ENCODE measurements around the gene RPH3AL.

RPH3AL gene

DNA sequence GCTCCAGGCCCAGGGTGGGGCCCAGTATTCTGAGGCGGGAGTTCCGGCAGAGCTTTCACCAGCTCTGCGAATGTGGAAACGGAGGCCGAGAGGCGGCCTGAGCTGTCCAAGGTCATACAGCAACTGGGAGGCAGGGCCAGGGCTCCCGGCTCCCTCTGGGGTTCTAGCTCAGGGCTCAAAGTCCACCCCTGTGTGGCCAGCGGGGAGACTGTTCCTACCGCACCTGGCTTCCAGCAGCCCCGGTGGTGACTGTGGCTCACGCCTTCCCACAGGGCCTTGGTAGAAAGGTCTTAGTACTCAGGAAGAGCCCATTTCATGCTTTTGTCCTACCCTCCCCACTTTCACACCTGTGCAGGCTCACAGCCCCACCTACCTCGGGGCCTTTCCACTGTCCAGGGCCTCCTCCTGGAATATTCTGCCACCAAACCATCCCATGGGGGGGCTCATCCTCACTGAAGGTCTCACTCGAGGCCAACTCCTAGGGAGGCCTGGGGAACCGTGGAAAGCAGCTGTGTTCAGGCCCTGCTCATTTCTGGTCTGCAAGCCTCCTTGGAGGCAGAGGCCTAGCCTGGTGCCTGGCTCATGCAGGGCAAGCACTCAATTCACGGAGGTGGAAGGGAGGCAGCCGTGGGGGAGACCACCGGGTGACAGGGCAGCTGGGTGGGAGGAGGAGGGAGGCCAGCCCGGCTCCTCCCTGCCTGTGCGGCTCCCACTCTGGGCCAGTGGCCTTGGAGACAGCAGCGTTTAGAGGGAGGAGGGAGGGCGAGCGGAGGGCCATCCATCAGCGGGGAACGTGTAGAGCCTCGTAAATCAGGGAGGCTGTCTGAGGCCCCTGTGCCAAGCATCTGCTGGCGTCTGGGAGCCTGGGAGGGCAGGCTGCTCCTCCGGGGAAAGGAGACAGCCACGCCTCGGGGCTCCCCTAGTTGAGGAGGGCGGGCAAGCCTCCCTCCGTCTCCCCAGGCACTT is 158.5 kb downstream of the RPH3AL start:
- DNase-seq: no peak

DNA sequence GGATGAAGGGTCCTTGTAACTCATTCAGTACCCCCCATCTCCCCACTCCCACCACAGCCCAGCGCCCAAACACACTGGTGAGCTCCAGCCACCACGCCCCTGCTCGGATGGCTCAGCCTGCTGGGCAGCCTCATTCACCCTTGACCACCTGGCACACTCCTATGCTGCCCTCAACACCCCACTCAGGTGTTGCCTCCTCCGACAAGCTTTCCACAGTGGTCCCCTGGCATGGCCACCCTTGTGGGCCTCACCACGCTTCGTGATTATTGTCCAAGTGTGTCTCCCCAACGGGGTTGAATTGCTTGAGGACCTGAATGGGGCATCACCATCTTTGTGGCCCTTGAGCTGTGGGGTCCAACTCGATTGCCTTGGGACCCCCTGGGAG is 159.2 kb downstream of the RPH3AL start:
- DNase-seq: no peak

DNA sequence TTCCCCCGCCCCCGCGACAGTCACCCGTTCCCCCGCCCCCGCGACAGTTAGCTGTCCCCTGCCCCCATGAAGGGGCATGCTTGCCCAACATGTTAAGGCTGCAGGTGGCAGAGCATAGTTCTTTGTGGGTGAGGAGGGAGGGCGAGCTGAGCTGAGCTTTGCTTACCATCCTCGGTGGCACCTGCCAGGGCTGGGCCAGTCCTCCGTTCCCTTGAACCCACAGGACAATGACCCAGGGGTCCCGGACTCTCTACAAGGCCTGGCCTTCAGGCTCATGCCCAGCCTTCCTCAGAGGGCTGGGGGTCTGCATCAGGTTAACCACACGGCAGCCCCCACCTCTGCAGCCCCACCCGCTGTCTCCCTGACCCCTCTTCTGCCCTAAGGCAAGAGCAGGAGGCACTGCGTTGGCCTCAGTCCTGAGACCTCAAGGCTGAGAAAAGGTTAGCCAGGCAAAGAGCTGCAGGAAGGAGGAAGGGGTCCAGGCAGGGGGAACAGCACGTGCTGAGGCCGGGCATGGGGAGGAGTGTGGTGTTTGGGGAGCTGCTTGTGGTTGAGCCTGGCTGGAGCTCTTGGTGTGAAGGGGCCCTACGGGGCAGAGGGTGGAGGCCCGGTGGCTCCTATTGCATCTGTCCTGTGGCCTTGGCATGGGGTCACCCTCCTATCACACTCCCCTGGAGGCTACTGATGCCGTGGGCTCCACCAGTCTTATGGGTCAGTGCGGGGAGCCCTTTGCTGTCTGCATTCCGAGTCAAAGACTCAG is 159.8 kb downstream of the RPH3AL start:
- no peak for DNase-seq

DNA sequence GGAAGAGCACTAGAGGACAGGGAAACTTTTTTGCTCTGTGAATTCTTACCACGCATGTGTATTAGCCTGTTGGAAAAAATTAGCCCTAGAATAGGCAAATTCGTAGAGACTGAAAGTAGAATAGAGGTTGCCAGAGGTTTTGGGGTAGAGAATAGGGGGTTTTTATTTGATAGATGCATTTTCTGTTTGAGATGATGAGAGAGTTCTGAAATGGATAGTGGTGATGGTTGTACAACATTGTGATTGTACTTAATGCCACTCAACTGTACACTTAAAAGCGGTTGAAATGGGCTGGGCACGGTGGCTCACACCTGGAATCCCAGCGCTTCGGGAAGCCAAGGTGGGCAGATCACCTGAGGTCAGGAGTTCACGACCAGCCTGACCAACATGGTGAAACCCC is 163.2 kb downstream of the RPH3AL start:
- DNase-seq: no peak

DNA sequence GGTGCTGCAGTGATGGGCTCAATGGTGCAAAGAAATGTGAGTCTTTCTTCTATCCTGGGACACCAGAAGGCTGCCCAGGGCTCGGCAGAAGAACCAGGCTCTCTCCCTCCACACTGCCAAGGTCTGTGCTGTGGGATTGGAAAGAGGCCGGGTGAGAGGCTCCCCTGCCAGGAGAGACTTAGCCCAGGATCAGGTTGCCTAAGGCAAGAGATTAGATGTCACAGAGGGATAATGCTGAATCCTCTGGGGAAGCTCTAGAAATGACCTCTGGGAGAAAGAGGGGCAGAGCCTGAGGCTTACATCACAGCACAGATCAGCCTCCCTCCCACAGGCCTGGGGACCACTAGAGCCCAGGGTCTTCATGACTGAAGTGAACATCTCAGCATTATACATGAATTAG is 165.5 kb downstream of the RPH3AL start:
- DNase-seq: no peak

DNA sequence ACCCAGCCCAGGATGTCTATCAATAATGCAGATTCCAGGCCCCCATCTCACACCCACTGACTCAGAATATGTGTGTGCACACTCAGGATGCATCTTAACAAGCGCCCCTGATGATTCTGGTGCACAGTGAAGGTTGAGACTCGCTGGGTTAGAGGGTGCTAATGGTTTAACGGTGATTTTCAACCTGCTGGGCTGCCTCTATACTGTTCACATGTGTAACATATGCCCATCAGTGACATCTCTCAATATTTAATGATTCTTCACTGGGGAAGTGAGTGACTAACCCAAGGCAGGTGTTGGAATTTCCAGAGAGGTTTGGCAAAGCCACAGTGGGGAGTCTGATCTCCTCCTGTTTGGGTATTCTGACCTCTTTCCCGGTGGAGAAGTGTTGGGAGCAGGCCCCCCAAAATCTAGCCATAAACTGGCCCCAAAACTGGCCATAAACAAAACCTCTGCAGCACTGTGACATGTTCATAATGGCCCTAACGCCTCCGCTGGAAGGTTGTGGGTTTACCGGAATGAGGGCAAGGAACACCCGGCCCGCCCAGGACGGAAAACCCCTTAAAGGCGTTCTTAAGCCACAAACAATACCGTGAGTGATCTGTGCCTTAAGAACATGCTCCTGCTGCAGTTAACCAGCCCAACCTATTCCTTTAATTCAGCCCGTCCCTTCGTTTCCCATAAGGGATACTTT is 167.0 kb downstream of the RPH3AL start:
- no peak for DNase-seq

DNA sequence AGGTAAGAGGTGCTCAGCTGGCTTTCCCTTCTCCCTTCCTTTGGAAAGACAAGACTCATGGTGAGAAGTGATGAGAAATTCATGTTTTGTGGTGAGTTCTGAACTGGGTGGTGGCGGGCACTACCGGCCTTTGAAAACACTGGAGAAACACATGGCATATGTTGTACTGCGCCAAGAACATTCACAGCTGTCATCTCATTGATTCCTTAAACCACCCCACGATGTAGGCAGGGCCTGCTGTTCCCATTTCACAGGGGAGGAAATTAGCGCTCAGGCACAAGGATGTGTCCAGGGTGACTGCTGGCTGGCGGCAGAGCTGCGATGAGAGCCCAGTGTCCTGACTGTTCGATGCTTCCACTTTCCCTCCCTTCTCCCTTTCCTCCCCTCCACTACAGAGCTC is 169.6 kb downstream of the RPH3AL start:
- no peak for DNase-seq

DNA sequence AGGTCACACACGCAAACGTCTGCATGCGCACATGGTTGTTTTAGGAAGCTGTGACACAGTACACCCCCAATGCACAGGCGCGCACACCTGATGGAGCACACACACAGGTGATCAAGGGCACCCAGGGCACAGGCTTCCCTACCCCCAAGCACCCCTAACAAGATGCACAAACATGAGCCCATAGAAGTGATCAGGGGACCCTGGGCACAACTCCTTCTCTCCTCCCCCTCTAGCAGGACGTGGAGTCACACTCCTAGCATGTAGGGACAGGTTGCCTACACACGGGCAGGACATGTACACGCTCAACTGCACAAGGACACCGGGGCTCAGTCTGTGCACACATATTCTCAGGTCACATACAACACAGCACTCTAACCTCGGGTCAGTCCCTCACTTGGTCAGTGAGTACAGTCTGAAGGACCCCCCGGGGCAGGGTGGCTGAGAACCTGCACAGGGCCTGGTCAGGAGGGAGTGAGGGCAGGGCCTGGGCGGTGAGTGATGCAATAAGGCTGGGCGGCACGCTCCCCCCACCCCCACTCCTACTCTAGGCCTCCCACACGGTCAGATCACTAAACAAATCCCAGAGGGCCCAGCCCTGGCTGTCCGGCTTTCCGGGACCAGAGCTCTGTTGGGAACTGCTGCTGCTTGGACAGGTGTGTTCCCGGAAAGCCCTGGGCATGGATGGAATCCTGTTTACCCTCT is 170.4 kb downstream of the RPH3AL start:
- DNase-seq: no peak

DNA sequence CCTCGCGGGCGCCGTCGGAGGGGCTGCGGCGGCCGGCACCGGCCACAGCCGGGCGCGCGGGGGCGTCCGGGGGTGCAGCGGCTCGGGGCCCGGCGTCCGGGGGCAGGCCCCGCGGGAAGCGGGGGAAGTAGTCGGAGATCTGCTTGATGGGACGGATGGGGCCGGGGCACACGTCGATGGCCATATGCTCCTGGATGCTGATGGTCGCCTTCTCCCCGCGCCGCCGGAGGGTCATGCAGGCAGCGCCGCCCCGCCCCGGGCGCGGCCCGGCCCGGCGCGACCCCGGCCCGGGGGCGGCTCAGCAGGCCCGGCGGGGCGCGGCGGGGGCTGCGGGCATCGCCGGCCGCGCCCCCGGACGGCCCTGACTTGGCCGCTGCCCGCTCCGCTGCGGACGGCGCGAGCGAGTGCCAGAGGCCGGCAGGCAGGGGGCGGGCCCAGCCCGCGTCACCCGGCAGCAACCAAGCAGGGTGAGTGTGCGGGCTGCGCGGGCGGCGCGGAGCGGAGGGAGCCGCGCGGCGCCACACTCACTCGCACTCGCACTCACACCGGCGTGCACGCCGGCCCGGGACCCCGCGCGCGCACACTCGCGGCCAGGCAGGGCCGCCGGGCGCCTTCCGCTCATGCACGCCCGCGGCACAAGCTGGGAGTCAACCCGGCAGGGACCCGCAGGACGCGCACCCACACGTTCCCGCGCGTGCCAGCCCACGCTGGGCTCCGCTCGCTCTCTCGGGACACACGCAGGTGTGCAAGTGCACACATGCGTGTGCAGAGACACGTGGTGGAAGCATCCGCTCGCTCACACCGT is 171.2 kb downstream of the RPH3AL start, which contains the start of gene DOC2B:
Gene DOC2B, minus strand, starts transcription at position 406 of the 805 bp plus-strand sequence. Its CDS starts 171 bp downstream, at position 235.
- no peak for DNase-seq

DNA sequence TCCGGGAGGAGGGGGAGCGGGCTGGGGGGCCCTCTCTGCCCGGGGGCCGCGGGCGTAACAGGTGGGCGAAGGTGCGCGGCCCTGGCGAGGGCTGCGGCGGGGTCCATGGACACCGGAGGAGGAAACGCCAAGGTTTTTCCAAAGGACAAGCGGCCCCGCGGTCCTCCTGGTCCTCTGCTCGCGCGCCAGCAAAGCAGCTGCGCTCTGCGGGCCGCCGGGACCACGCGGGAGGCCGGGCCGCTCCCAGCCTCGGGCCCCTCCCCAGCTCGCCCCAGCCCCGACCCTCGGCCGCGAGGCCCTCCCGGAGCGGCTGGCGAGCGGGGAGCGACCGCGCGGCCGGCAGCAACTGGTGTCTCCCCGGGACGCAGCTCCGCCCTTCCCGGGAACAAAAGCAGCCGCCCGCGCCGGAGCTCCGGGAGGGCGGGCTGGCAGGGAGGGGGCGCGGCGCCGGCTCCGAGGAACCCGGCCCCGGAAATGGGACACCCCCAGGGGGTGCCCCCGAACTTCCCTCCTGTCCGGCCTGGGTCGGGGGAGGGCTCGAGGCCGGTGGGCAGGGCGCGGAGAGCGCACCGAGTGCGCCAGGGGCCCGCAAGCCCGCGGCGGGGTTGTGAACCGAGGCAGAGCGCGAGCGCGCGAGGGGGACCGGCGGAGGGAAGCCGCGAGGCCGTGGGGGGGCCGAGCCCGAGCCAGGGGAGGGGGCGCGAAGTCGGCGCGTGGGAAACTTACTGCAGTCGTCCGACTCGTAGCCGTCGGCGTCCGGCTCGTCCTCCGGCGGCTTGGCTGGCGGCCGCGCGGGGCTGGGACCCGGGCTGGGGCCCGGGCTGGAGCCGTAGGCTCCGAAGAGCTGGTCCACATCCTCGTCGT is 172.0 kb downstream of the RPH3AL start:
- DNase-seq: no peak

DNA sequence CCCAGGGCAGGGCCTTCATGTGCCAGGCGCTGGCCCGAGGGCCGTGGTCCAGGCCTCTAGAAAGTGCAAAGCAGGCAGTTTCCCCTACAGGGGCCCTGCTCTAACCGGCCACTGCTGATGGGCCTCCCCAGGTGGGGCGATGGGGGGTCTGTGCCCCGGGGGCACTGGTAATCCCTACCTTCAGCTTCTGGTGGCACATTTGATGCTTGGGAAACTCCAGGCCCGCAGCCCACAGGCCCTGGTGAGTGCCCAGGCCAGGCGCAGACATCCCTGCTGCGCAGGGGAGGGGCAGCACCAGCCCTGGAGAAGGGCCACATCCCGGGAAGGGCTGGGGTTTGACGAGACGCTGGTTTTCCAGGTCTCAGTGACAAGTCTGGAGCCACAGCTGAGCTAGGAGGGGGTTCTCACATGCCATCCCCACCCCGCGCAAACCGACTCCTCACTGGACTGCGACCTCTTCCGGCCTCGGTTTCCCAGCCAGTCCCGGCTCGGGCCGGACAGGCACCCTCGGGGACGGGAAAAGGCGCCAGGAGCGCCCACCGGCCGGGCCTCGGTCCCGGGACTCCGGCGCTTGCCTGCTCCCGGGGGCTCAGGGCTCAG is 172.7 kb downstream of the RPH3AL start:
- DNase-seq: no peak

DNA sequence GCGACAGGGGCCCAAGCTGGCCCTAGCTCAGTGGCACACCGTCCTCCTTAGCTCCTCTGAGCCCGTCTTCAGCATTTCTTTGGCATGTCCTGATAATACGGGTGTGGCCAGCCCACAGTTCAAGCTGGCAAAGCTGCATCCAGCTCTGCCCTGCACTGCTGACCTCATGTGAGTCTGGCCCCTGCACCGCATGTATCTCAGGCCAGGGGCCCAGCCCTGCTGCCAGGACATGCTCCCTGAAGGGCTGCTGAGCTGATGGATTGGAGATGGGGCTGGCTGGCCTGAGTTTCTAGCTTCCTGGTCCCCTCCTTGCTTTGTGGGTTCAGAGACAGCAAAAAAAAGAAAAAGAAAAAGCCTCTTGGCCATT is 173.6 kb downstream of the RPH3AL start:
- no peak for DNase-seq

DNA sequence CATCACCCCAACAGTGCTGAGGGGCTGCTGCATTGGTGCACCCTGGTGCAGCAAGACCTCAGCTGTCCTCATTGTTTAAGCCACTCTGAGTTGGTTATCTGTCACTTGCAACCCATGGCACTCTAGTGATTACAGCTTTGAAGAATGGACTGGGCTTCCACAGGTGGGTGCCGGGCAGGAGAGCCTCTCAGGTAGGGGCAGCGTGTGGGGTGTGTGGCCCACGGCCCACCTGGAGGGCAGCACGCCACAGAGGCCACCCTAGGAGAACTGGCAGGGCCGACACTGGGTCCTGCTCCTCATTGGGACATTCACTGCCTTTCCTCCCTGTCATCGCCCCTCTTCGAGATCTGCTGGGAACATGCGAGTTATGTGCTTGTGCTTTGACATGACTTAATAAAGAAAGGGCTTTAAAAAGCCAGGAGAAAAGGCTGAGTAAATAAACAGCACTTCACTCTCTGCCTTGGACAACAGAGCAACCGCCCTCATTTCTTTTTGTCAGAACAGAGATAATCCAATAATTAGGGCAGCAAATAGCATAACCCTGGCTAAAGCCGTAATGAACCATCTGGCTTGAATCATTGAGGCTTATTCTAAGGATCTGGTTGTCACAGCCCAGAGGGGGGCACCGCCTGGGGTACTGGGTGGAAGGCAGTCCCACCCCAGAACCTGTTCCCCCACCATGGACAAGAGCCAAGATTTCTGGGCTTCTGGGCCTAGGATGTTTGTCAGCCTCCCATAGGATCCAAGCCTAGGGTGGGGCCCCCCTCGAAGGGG is 174.1 kb downstream of the RPH3AL start:
- no peak for DNase-seq

DNA sequence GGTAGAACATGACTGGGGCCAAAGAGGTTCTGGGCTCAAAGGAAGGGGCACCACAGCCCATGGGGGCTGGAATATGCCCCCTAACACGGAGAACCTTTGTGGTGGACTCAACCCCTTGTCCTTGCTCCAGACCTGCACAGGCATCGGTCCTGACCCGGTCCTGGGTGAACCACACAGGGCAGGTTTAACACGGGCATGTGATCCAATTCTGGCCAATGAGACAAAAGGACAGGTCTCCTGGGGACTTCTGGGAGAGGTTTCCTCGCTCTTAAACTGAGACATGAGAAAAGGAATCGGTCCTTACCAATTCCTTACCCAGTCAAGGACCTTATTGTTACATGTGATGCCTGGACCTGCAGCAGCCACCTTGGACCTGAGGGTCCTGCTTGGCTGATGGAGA is 174.8 kb downstream of the RPH3AL start:
- DNase-seq: no peak

DNA sequence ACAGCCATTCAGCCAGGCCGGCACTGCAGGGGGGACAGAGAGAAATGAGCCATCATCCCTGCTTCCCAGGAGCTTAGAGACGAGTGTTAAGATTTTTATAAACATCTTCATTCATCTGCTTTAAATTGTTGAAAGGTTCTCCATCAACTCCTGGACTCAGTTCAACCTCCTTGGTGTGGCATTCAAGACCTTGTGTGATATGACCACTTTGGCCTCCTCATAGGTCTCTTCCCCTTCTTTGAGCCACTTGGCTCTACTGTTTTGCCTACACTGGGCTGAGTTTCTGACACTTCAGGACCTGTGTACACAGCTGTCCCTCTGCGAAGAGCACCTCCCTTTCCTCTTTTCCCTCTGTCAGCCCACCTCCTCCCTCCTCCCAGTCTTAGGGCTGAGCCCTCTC is 175.5 kb downstream of the RPH3AL start:
- no peak for DNase-seq

DNA sequence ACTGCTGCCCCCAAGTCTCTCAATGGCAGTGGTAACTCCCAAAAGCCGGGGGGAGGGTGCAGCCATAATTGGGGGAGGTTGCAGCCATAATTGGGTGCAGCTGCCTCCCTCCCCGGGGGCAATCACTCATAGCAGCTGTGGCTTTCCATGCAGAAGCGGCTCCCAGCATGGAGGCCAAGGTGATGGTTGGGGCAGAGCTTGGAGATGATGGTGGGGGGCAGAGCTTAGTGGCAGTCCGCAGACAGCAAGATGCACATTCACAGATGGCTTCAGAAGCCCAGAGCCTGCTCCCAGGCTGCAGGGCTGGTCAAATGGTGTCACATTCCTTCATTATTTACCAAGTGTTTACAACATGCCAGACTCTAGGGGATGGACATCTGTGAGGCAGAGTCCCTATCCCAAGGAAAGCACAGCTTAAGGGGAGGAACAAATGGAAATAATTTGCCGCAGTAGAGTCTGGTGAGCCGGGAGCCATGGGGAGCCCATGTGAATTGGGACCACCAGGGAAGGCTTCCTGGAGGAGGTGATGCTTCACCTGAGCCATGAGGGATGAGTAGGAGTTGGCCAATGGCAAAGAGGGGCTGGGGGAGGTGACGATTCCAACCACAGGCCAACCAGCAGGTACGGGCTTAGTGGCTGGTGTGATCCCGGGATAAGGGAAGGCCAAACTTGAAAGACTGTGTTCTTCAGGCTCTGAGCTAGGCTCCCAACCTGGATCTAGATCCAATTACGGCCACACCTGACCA is 179.3 kb downstream of the RPH3AL start:
- DNase-seq: no peak

DNA sequence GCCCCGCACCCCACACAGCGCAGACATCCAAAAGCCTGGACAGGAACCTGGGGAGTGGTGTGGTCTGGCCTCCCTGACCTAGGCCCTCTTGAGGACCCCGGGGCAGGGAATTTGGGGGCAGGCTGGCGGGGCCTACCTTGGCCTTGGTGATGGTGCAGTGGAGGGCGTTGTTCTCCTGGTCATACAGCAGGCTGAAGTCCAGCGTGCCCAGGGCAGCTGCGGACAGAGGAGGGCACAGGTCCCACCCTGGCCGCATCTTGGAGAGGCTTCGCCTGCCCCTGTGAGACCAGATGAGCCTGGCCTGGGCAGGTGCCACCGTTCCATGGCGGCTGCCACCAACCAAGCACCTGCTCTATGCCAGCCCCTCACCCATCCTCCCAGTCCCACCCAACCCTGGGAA is 180.2 kb downstream of the RPH3AL start:
- no peak for DNase-seq

DNA sequence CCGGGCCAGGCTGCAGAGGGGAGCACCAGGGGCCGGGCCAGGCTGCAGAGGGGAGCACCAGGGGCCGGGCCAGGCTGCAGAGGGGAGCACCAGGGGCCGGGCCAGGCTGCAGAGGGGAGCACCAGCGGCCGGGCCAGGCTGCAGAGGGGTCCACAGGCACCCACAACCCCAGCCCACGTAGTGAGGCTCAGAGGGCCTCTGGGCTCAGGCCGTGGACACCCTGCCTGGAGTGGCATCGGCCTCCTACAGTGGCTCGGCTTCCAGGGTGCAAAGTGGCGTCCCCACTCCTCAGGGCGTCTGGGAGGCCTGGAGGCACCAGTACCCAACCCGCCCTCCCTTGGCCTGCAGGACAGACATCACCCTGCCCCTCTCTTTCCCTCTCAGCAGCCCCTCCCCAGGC is 180.7 kb downstream of the RPH3AL start:
- no peak for DNase-seq

DNA sequence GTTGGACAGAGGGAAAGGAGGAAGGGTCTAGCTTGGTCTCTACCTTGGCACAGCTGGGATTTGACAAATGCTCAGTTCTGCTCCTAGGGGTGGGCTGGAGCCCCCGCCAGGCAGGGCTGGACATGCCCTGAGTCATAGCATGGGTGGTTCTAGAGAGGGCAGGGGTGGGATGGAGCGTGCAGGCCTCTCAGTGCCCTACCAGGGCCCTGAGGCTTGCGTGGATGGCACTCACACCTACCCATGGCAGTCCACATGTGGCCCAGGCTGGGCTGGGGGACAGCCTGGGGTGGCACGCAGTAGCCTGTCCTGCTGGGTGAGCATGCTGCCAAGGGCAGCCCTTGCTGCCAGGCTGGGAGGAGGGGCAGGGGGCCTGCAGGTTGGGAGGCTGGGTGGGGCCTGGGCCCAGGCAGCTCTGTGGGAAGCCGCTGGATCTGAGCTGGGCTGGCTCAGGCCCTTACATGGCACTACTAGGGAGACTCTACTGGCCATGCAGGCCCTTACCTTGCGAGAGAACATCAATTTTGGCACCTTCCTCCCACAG is 182.4 kb downstream of the RPH3AL start:
- no peak for DNase-seq
